HepG2 (cell line): ENCODE results near the gene C2. TPM values are rescaled to one million over a fixed set of nuclear protein-coding genes. Genes with fewer than 3 reads are reported as not detected.

Experiments used
- GABPB1 ChIP-seq: IDR thresholded peaks from 2 replicates; pipeline ENCODE4 v1.6.1; 2016; ENCODE audit warnings: mild to moderate bottlenecking, missing genetic modification reagents, moderate library complexity, missing compliant biosample characterization
- MATR3 ChIP-seq: sonication (generic); formaldehyde crosslinking; IDR thresholded peaks from 2 replicates; pipeline ENCODE4 v1.4.0; 2020; ENCODE audit warnings: missing genetic modification reagents
- YY1 ChIP-seq: IDR thresholded peaks from 2 replicates; pipeline ENCODE4 v1.6.1; 2011; ENCODE audit warnings: low read length, low read depth, moderate library complexity, mild to moderate bottlenecking; ENCODE audit not compliant: insufficient read depth, insufficient replicate concordance
- ZNF292 ChIP-seq: sonication (generic); formaldehyde crosslinking; IDR thresholded peaks from 2 replicates; pipeline ENCODE4 v1.8.1; 2022; ENCODE audit warnings: mild to moderate bottlenecking, low read depth, missing genetic modification reagents, borderline replicate concordance
- ZNF558 ChIP-seq: sonication (generic); formaldehyde crosslinking; IDR thresholded peaks from 2 replicates; pipeline ENCODE4 v1.9.0; 2022; ENCODE audit warnings: mild to moderate bottlenecking, missing genetic modification reagents, borderline replicate concordance
- polyA plus RNA-seq, 8 experiments: library from polyadenylated mRNA; depleted of rRNA in 3 of 8; stranded (reverse) in 7 of 8; unstranded in 1 of 8; fragments of >200 nt; fragmentation: Illumina TruSeq in 4 of 8; extraction: Trizol in 4 of 8; gene quantifications; 2 replicates each; pipeline versions ENCODE4 v1.2.1 to v1.2.3, GENCODE V29; 2011 to 2016; ENCODE audit warnings: low read depth in 4 of 8, missing spikeins in 1 of 8, mixed read lengths in 1 of 8; ENCODE audit not compliant: insufficient read depth in 1 of 8
- total RNA-seq, 5 experiments: library from RNA; depleted of rRNA; stranded (reverse); fragments of >200 nt; fragmentation: Illumina TruSeq; extraction: Trizol; gene quantifications; 2 replicates each; pipeline ENCODE4 v1.2.3, GENCODE V29; 2016; ENCODE audit warnings: low read depth in 1 of 5
- TF ChIP-seq, protein P1 (sequence below): sonication (generic); formaldehyde crosslinking; IDR thresholded peaks from 2 replicates; pipeline ENCODE4 v1.4.0; 2020; ENCODE audit warnings: mild to moderate bottlenecking, missing genetic modification reagents
- TF ChIP-seq, protein P2 (sequence below): sonication (generic); formaldehyde crosslinking; conservative IDR thresholded peaks from 2 replicates; pipeline ENCODE4 v1.4.0; 2020; ENCODE audit warnings: mild to moderate bottlenecking, missing genetic modification reagents, moderate library complexity
- TF ChIP-seq, protein P3 (sequence below): sonication (generic); formaldehyde crosslinking; IDR thresholded peaks from 2 replicates; pipeline ENCODE4 v1.8.0; 2022; ENCODE audit warnings: missing genetic modification reagents, mild to moderate bottlenecking, borderline replicate concordance
- TF ChIP-seq, protein P4 (sequence below): sonication (generic); formaldehyde crosslinking; IDR thresholded peaks from 2 replicates; pipeline ENCODE4 v1.4.0; 2020; ENCODE audit warnings: missing genetic modification reagents, borderline replicate concordance
- TF ChIP-seq, protein P5 (sequence below): sonication (generic); formaldehyde crosslinking; IDR thresholded peaks from 2 replicates; pipeline ENCODE4 v1.4.0; 2020; ENCODE audit warnings: missing genetic modification reagents, mild to moderate bottlenecking, borderline replicate concordance

C2 gene
- total and polyA plus RNA-seq, 2 of the 13 experiments (the other 11 are each of a cell fraction or from before 2014, with no cell fraction given), result 165 to 307 TPM

DNA sequence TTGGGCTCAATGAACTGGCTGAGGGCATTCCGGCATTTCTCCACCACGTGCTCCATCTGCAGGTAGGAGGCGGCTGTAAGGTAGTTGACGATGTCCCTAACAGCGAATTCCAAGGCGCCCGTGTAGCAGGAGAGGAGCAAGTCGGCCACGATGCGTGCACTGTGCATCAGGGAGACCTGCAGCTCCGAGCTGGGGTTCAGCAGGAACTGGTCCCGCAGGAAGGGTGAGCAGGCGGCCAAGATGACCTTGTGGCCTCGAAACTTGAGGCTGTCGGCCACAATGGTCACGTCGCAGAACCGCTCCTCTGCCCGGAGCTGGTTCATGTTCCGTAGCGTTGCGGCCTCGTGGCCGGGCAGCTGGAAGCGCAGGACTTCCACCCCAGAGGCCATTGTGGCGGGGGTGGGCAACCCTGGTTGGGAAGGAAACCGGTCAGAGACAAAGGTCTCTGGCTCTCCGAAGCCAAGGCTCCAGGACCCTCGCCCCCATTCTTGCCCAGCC lies 26.6 kb upstream of the C2 start (continued):
- TF ChIP-seq, protein P1, sequence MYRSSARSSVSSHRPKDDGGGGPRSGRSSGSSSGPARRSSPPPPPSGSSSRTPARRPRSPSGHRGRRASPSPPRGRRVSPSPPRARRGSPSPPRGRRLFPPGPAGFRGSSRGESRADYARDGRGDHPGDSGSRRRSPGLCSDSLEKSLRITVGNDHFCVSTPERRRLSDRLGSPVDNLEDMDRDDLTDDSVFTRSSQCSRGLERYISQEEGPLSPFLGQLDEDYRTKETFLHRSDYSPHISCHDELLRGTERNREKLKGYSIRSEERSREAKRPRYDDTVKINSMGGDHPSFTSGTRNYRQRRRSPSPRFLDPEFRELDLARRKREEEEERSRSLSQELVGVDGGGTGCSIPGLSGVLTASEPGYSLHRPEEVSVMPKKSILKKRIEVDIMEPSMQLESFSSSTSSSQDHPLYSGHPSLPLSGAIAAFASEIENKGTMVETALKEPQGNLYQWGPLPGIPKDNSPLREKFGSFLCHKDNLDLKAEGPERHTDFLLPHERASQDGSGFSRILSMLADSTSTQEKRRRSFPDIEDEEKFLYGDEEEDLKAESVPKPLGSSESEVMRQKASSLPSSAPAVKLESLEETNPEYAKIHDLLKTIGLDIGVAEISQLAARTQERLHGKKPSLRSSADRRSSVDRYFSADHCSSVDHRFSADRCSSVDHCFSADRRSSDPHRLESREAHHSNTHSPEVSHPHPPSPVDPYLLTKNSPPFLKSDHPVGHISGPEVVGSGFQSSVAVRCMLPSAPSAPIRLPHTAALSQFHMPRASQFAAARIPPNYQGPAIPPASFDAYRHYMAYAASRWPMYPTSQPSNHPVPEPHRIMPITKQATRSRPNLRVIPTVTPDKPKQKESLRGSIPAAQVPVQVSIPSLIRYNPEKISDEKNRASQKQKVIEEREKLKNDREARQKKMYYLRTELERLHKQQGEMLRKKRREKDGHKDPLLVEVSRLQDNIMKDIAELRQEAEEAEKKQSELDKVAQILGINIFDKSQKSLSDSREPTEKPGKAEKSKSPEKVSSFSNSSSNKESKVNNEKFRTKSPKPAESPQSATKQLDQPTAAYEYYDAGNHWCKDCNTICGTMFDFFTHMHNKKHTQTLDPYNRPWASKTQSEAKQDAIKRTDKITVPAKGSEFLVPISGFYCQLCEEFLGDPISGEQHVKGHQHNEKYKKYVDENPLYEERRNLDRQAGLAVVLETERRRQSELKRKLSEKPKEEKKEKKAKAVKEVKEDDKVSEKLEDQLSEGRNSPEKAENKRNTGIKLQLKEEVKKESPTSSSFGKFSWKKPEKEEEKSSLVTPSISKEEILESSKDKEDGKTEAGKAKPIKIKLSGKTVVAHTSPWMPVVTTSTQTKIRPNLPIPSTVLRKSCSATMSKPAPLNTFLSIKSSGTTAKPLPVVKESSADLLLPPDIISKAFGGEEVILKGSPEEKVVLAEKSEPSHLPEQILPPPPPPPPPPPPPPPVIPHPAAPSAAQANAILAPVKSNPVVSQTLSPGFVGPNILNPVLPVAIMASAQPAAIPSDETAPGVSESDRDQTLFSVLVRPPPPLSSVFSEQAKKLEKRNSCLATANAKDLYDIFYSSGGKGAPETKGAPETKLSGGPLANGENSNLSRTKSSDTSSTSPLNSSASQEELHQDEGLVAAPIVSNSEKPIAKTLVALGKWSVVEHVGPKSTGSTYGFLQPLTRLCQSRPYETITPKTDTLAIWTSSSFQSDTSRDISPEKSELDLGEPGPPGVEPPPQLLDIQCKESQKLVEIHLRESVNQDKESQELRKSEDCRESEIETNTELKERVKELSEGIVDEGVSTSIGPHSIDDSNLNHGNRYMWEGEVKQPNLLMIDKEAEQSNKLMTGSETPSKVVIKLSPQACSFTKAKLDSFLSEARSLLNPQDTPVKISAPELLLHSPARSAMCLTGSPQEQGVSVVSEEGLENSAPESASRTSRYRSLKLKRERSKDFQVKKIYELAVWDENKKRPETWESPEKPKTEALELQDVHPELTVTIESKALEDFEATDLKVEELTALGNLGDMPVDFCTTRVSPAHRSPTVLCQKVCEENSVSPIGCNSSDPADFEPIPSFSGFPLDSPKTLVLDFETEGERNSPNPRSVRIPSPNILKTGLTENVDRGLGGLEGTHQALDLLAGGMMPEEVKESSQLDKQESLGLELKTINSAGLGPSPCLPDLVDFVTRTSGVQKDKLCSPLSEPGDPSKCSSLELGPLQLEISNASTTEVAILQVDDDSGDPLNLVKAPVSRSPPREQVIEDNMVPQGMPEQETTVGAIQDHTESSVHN (CRISPR knock-in tag), result no peak
- TF ChIP-seq YY1, result no peak
- TF ChIP-seq, protein P2, sequence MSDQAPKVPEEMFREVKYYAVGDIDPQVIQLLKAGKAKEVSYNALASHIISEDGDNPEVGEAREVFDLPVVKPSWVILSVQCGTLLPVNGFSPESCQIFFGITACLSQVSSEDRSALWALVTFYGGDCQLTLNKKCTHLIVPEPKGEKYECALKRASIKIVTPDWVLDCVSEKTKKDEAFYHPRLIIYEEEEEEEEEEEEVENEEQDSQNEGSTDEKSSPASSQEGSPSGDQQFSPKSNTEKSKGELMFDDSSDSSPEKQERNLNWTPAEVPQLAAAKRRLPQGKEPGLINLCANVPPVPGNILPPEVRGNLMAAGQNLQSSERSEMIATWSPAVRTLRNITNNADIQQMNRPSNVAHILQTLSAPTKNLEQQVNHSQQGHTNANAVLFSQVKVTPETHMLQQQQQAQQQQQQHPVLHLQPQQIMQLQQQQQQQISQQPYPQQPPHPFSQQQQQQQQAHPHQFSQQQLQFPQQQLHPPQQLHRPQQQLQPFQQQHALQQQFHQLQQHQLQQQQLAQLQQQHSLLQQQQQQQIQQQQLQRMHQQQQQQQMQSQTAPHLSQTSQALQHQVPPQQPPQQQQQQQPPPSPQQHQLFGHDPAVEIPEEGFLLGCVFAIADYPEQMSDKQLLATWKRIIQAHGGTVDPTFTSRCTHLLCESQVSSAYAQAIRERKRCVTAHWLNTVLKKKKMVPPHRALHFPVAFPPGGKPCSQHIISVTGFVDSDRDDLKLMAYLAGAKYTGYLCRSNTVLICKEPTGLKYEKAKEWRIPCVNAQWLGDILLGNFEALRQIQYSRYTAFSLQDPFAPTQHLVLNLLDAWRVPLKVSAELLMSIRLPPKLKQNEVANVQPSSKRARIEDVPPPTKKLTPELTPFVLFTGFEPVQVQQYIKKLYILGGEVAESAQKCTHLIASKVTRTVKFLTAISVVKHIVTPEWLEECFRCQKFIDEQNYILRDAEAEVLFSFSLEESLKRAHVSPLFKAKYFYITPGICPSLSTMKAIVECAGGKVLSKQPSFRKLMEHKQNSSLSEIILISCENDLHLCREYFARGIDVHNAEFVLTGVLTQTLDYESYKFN (CRISPR knock-in tag), result no peak
- no peak for TF ChIP-seq MATR3 (CRISPR knock-in tag)
- TF ChIP-seq, protein P3, sequence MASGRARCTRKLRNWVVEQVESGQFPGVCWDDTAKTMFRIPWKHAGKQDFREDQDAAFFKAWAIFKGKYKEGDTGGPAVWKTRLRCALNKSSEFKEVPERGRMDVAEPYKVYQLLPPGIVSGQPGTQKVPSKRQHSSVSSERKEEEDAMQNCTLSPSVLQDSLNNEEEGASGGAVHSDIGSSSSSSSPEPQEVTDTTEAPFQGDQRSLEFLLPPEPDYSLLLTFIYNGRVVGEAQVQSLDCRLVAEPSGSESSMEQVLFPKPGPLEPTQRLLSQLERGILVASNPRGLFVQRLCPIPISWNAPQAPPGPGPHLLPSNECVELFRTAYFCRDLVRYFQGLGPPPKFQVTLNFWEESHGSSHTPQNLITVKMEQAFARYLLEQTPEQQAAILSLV (CRISPR knock-in tag), result no peak
- TF ChIP-seq, protein P4, sequence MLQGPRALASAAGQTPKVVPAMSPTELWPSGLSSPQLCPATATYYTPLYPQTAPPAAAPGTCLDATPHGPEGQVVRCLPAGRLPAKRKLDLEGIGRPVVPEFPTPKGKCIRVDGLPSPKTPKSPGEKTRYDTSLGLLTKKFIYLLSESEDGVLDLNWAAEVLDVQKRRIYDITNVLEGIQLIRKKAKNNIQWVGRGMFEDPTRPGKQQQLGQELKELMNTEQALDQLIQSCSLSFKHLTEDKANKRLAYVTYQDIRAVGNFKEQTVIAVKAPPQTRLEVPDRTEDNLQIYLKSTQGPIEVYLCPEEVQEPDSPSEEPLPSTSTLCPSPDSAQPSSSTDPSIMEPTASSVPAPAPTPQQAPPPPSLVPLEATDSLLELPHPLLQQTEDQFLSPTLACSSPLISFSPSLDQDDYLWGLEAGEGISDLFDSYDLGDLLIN, result no peak
- TF ChIP-seq ZNF558 (CRISPR knock-in tag), result no peak
- TF ChIP-seq, protein P5, sequence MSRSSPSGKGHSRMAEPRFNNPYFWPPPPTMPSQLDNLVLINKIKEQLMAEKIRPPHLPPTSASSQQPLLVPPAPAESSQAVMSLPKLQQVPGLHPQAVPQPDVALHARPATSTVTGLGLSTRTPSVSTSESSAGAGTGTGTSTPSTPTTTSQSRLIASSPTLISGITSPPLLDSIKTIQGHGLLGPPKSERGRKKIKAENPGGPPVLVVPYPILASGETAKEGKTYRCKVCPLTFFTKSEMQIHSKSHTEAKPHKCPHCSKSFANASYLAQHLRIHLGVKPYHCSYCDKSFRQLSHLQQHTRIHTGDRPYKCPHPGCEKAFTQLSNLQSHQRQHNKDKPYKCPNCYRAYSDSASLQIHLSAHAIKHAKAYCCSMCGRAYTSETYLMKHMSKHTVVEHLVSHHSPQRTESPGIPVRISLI, result no peak
- TF ChIP-seq ZNF292, result no peak
- TF ChIP-seq GABPB1 (CRISPR knock-in tag), result 0 out of 2 replicates have a peak, but pooled peaks have one; percentile 36
